ENCODE results near the gene RHBG.

RHBG gene

DNA sequence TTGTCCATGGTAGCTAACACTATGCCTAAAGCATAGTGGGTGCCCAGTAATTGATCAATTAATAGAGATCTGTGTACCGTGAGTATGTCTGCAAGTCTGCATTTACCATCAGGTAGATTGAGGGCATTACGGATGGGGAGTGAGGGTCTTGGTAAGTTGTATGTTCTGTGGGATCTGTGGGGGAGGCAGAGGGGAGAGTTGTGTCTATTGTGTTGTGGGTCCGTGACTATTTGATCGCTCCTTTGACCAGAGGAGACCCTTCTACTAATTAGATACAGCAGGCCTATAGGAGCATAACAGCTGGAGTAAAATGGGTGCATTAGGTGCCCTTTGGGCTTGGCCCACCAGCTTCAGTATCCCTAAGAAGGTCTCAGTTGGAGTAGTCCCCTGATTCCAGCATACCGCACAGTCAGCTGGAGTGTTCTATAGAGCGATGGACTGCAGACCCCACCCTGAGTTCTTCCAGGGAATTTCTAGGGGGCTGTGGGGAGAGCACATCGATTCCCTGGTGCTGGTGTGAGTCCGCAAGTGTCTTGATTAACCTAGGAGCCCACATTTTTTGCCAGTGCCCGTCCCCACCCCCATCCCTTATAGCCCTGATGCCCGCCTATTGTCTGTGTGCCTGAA lies 55.9 kb downstream of the RHBG start:
- no peak for TF ChIP-seq GATA1 (IDR thresholded peaks at IDR 0.05; ENCODE audit: low read depth, low read length)
- TF ChIP-seq POLR2A (IDR thresholded peaks at IDR 0.05; ENCODE audit: low read length), result no peak
- DNase-seq, result no peak

DNA sequence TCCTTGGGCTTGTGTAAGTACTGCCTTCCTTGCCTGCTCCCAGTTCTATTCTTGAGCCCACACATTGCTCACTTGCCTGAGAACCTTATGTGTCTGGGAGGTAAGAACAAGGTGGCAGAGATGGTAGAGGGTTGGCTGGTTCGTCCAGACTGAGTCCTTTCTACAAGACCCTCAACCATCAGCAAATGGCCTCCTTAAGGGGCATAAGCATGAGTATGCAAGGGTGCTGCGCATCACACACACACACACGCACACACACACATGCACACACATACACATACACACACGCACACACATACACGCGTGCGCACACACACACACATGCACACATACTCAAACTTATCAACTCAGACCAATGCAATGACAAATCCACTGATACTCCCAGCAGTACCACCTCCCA lies 56.9 kb downstream of the RHBG start:
- TF ChIP-seq POLR2A (IDR thresholded peaks at IDR 0.05; ENCODE audit: low read length) (no peak), GATA1 (IDR thresholded peaks at IDR 0.05; ENCODE audit: low read depth, low read length) (no peak)
- no peak for DNase-seq

DNA sequence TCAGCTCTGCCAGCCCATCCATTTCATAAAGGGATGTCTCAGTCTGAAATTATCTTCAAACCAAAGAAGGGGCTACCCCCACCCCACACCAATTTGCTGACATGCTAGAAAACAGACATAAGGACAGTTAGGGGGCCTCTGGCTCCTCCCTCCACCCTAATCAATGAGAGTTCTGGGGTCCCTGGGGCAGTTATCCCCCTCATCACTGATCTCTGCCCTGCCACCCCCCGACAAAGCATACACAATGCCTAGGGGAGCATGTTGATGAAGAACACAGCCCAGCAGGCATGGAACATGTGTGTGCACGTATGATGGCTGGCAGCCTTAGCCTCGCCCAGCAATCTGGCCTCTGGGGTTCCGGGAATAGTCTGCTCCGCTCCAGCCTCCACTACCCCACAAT lies 58.9 kb downstream of the RHBG start:
- DNase-seq, result no peak
- TF ChIP-seq GATA1 (IDR thresholded peaks at IDR 0.05; ENCODE audit: low read depth, low read length) (no peak), POLR2A (IDR thresholded peaks at IDR 0.05; ENCODE audit: low read length) (no peak)

DNA sequence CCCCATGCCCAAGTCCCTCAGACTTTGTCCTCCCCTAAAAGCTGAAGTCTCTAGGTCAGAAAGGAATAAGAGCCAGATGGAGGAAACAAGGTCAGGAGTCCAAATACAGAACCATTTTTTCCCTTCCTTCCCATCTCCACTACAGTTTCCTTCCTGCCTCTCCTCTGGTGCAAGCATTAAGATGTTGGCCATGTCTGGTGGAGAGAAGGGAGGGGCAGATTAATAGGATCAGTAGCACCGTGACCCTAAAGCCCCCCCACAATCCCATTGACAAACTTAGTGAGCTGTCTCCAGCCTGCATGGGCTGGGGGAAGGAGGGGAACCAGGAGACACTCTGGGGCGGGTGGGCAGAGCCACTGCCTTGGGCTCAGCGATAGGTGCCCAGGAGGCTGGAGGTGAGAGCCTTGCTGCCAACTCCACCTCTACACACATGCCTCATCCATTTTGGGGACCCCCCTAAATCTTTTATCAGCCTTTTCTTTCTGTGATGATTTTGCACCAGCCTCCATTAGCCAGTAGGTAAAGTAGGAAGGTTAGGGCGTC lies 59.8 kb downstream of the RHBG start:
- DNase-seq, result no peak
- no peak for TF ChIP-seq GATA1 (IDR thresholded peaks at IDR 0.05; ENCODE audit: low read depth, low read length)
- no peak for TF ChIP-seq POLR2A (IDR thresholded peaks at IDR 0.05; ENCODE audit: low read length)

DNA sequence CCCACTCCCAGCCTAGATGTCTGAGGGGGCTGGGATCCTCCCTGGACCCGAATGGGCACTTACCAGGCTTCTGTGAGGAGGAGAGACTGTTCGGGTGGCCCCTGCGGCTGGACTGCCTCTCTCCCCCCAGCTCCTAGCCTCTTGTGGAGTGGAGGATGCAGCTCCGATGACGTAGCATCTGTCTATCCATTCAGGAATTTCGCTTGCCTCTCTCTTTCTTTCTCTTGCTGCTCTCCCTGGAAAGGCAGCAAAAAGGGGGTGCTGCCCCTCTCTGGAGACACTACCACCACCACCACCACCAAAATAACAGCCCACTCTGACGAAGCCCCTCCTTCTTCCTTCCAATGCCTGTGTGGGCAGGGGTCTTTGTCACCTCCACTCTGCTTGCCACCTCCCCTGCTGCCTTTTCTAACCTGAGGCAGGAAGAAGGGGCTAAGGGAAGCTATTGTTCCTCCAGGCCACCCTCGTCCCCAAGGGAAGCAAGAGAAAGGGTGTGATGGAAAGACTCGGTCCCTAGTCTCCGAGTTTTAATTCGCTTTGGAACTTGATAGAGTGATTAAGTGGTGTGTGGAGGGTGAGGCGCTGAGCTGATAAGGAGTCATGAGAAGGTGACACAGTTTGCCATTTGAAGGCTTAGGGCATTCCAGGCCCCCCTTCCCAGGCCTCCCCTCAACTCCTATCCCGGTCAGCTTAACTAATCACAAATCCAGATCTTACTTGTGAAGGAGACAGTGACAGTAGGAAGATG lies 60.5 kb downstream of the RHBG start:
- TF ChIP-seq POLR2A (IDR thresholded peaks at IDR 0.05; ENCODE audit: low read length), result no peak
- no peak for TF ChIP-seq GATA1 (IDR thresholded peaks at IDR 0.05; ENCODE audit: low read depth, low read length)
- no peak for DNase-seq

DNA sequence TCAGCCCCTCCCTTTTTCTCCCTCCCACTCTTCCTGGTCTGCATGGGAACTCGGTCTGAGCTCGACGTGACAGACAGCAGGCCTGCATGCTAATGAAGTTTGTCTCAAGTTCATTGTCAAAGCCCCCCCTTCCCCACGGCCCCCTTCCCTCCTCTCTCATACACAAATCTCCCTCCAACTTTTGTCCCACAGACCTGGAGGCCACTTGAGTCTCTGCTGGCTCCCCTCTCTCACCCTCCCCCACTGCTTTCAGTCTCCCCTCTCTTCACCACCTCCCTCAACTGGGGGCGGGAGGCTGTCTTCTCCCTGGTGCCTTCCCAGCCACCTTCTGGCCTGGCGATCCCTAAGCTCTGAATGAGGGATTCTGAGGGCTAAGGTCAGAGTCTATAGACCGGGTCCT lies 61.3 kb downstream of the RHBG start:
- DNase-seq, result no peak
- TF ChIP-seq POLR2A (IDR thresholded peaks at IDR 0.05; ENCODE audit: low read length) (no peak), GATA1 (IDR thresholded peaks at IDR 0.05; ENCODE audit: low read depth, low read length) (no peak)

DNA sequence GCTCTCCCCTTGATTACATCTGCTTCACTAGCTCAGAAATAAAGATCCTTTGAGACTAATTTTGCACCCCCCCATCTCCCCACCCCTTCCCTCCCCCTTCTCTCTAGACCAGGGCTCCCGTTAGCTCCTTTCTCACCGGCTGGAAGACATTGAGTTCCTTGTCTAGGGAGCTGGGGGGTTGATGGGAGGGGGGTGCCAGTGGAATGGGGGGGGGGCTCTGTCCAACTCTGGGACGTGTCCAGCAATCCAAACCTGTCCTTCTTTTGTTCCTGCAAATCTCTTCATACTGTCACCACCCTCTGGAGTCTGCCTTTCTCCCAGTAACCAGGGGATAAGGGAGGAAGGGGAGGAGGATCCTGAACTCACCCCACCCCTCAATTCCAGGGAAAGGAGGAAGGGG lies 61.9 kb downstream of the RHBG start:
- no peak for DNase-seq
- no peak for TF ChIP-seq POLR2A (IDR thresholded peaks at IDR 0.05; ENCODE audit: low read length)
- TF ChIP-seq GATA1 (IDR thresholded peaks at IDR 0.05; ENCODE audit: low read depth, low read length), result no peak

DNA sequence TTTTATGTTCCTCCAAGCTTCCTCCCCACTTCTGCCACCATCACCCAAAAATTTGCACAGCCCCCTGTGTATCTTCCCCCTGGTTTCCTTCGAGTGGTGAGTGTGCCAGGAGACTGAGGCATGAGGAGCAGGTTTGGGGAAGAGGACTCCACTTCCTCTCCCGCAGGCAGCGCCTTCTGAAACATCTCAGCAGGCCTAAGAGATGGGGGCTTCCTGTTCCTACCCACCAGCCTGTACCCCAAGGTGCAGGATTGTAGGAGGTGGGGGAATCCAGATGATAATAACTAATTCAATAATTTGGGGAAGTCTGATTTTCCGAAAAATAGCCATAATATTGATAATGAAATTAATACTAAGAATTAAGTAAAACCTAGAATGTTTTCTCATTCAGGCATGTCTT lies 62.4 kb downstream of the RHBG start:
- no peak for DNase-seq
- TF ChIP-seq GATA1 (IDR thresholded peaks at IDR 0.05; ENCODE audit: low read depth, low read length) (no peak), POLR2A (IDR thresholded peaks at IDR 0.05; ENCODE audit: low read length) (no peak)

DNA sequence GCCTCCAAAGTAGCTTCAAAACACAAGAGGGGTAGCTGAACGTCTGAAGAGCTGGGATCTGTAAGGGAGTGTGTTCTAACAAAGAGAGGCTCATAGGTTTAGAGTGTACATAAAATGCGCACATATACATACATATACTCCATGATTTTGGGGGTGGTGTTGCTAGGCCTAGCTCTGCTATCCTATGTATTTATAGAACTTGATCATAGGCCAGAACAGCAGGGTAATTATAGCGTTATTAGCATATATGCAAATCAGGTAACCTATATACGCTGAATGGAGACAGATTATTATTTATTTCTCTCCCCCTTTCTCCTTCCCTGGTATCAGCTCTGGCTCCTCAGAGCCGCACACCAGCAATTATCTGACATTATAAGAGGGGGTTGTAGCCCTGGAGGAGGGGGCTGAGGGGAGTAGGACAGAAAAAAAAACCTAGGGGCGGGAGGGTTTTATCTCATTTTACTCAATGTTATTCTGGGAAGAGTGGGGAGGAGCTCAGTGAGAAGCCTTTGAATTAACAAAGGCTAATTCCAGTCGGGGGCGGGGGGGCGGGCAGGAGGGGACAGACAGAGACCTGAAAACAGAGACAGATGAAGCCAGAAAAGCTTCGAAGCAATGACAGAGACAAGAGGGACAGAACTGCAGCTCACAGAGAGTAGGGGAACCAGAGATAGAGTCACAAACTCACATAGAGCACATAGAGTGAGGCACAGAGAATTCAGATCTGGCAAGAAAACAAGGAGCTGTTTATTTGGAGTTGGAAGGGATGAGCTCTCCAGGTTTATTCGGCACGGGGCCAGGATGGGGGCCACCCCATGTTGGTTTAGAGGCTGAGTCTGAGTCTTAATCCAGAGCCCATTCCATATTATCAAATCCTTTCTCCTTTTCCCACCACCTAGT lies 63.0 kb downstream of the RHBG start:
- TF ChIP-seq GATA1 (IDR thresholded peaks at IDR 0.05; ENCODE audit: low read depth, low read length), result no peak
- TF ChIP-seq POLR2A (IDR thresholded peaks at IDR 0.05; ENCODE audit: low read length), result no peak
- no peak for DNase-seq

DNA sequence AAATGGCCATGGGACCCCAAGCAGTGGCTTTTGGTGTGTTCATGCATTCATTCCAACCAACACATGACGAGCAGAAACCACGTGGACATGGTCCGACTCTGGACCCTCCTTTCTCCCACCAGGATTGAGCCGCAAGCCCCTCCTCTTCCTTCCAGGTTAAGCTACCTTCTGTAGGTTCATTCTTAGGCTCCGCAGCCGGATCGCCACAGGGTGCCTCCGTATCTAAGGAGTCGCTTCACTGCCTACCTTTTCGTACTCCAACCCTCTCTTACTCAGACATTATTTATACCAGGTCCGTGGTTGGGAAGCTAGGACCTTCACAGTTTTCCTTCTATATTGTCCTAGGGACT lies 63.6 kb downstream of the RHBG start:
- TF ChIP-seq GATA1 (IDR thresholded peaks at IDR 0.05; ENCODE audit: low read depth, low read length) (no peak), POLR2A (IDR thresholded peaks at IDR 0.05; ENCODE audit: low read length) (no peak)
- no peak for DNase-seq

DNA sequence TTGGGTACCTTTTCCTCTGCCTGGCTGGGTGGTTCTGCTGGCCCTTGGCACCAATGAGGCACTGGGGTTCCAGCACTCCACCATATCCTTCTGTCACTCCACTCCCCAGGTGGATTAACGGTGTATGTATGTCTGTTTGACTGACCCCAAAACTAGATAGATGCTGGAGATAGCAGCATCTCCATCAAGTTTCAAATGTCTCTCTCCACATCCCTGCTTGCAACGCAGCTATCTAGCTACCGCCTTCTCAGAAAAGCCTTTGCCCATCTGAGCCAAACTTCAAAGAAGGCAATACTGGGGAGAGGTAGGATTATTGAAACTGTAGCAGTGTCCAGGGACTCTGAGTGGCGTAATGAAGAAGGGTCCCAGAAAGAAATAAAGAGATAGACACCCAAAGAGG lies 64.0 kb downstream of the RHBG start:
- TF ChIP-seq GATA1 (IDR thresholded peaks at IDR 0.05; ENCODE audit: low read depth, low read length) (no peak), POLR2A (IDR thresholded peaks at IDR 0.05; ENCODE audit: low read length) (no peak)
- DNase-seq, result no peak

DNA sequence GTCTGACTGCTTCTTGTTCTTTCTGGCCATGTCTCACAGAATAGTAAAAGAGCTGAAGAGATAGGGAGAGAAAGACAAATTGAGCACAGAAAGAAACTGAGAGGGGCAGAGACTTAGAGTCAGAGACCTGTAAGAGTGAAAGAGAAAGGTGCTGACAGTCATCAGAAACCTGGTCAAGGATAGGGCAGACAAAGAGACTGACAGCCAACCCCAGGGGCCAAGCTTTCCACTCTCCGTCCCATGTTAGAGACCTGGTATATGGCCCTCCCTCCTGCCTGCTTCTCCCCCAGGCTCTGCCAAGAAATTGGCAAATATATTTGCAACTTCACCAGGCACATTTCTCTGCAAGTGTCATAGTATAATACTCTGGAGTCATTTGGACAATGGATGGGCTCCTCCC lies 64.6 kb downstream of the RHBG start:
- TF ChIP-seq POLR2A (IDR thresholded peaks at IDR 0.05; ENCODE audit: low read length), result no peak
- TF ChIP-seq GATA1 (IDR thresholded peaks at IDR 0.05; ENCODE audit: low read depth, low read length), result no peak
- no peak for DNase-seq

All from erythroblast (primary cell).